Thoracic aorta (tissue), 2 donors: Measurements from ENCODE around the gene METTL15. TPM values are rescaled to one million over a fixed set of nuclear protein-coding genes. Genes with fewer than 3 reads are reported as not detected.

Experiments used
- ATAC-seq: fragments of 150-250 bp; one replicate; pipeline ENCODE4 v1.8.0; 2017; ENCODE audit warnings: low read depth; ENCODE audit not compliant: insufficient number of reproducible peaks, low FRiP score
- DNase-seq: peaks from one replicate; pipeline ENCODE4 v3.0.0-alpha.2; 2020; ENCODE audit warnings: low spot score
- H3K27ac ChIP-seq, 2 donors: fragments of 200-600 bp; sonication (generic); 1 replicate in 1 of 2; 2 replicates in 1 of 2; pipeline ENCODE4 v1.5.1; 2016; ENCODE audit warnings: mild to moderate bottlenecking in 2 of 2, moderate library complexity in 2 of 2
- H3K27me3 ChIP-seq: fragments of 200-600 bp; sonication (generic); replicated peaks from 2 replicates; pipeline ENCODE4 v1.6.0; 2016; ENCODE audit warnings: mild to moderate bottlenecking; ENCODE audit not compliant: insufficient read depth
- H3K36me3 ChIP-seq: fragments of 200-600 bp; sonication (generic); one replicate; pipeline ENCODE4 v1.5.1; 2016
- H3K4me1 ChIP-seq, 2 donors: fragments of 200-600 bp; sonication (generic); 1 replicate in 1 of 2; 2 replicates in 1 of 2; pipeline versions ENCODE4 v1.5.1 to v1.6.0; 2016; ENCODE audit warnings: low read depth in 2 of 2, mild to moderate bottlenecking in 1 of 2; ENCODE audit not compliant: control insufficient read depth in 1 of 2
- H3K4me3 ChIP-seq: fragments of 200-600 bp; sonication (generic); 2 replicates; pipeline ENCODE4 v1.5.1; 2016; ENCODE audit warnings: mild to moderate bottlenecking
- H3K9me3 ChIP-seq: fragments of 200-600 bp; sonication (generic); 2 replicates; pipeline ENCODE4 v1.5.1; 2016
- CTCF ChIP-seq: fragments of 200-600 bp; sonication (generic); IDR thresholded peaks from one replicate; pipeline ENCODE4 v1.5.1; 2019; ENCODE audit warnings: antibody characterized with exemption
- total RNA-seq, 2 donors: library from RNA; depleted of rRNA; stranded (reverse); fragments of >200 nt; gene quantifications; one replicate each; pipeline versions ENCODE4 v1.1.0 to v1.2.3, GENCODE V29; 2016

The METTL15 gene
- total RNA-seq, 2 donors from 2014 or later: 7.6 to 12.1 TPM

DNA sequence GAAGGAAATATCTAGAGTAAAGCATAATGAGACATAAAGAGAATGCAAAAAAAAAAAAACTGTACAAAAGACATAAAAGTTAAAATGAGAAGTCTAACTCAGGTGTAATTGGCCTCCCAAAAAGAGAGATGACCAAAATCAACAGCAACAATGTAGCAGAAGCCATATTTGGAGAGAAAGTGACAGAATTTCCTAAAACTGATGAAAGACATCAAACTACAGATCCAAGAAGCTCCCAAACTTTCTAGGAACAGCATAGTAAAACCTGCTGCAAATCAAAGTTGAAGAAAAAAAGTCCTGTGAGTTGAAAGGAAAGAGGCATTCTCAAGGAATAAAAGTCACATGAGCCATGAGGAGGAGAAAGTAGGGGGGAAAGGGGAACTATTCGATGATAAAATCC lies 231.3 kb downstream of the METTL15 start:
- Histone ChIP-seq H3K4me1 (no peaks in the 10 kb centered on the region), H3K27me3 (no peaks in the 10 kb centered on the region), H3K36me3 (no peaks in the 10 kb centered on the region), H3K9me3 (peaks cover 20% of the 10 kb centered on the region), H3K27ac (no peak overlapping the region), H3K4me3 (no peak overlapping the region)
- ATAC-seq (no peak), DNase-seq (no peak)
- no peak for TF ChIP-seq CTCF

- no peaks in the 10 kb centered on the region for H3K36me3 ChIP-seq
- H3K27ac ChIP-seq: no peak overlapping the region
- TF ChIP-seq CTCF: no peak
- peaks cover 20% of the 10 kb centered on the region for H3K9me3 ChIP-seq
- no peak overlapping the region for H3K4me3 ChIP-seq
- no peak for DNase-seq
- ATAC-seq: no peak
- no peaks in the 10 kb centered on the region for H3K4me1 ChIP-seq
- no peaks in the 10 kb centered on the region for H3K27me3 ChIP-seq
These were observed 234.5 kb downstream of the METTL15 start for GRCh38 chr11:28342716-28343115.

- H3K4me3 ChIP-seq: no peak overlapping the region
- no peak for DNase-seq
- peaks cover 16% of the 10 kb centered on the region for H3K9me3 ChIP-seq
- TF ChIP-seq CTCF: no peak
- no peak for ATAC-seq
- H3K36me3 ChIP-seq: no peaks in the 10 kb centered on the region
- H3K27me3 ChIP-seq: no peaks in the 10 kb centered on the region
- no peak overlapping the region for H3K27ac ChIP-seq
- H3K4me1 ChIP-seq: no peaks in the 10 kb centered on the region
These were observed 235.4 kb downstream of the METTL15 start for GRCh38 chr11:28343304-28344233.

DNA sequence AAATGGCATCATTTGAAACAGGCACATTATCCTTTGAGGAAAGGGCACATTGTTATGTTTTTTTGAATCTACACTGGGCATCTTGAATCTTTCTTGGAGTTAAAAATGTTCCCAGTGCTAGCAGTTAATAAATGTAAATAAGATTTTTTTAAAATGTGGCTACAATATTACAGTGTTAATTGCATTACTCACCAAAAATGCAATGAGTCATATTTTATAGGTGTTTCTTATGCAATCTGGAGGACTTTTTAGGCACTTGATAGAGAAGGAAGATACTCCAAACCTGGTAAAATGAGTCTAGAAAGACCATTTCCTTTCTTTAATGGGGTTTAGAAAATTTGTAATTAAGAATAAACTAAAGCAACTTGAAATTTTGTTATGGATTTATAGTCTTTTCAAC lies 238.0 kb downstream of the METTL15 start:
- no peaks in the 10 kb centered on the region for H3K36me3 ChIP-seq

More for the DNA sequence above, 238.0 kb downstream of the METTL15 start:
- ATAC-seq: no peak
- H3K27me3 ChIP-seq: no peaks in the 10 kb centered on the region
- no peaks in the 10 kb centered on the region for H3K4me1 ChIP-seq
- no peak overlapping the region for H3K4me3 ChIP-seq
- no peak for DNase-seq
- no peak for TF ChIP-seq CTCF
- H3K27ac ChIP-seq: no peak overlapping the region
- no peaks in the 10 kb centered on the region for H3K9me3 ChIP-seq
